ENCODE results near the gene PA2G4. TPM values are rescaled to one million over a fixed set of nuclear protein-coding genes. Genes with fewer than 3 reads are reported as not detected.
A peak's percentile ranks its signal among the peaks of the same experiment; 100 is the strongest.

PA2G4 gene
- total RNA-seq, 1 experiment from 2014 or later = 406 TPM

GRCh38 chr12:56157201-56158028 lies 53.1 kb downstream of the PA2G4 start:
- H3K27me3 ChIP-seq (ENCODE audit: low read length) = no peaks in the 10 kb centered on the region
- peak; percentile 45 for ATAC-seq
- H3K9me3 ChIP-seq (ENCODE audit: low read length) = no peaks in the 10 kb centered on the region
- intact Hi-C loops (cut with micrococcal nuclease) = loop anchor here (1.0 to 5.0 kb wide), 3 partner anchors 31 to 40 kb away; partner anchors contain the start of genes RPL41, SMARCC2 and ZC3H10
- peak overlapping the region; percentile 80 for H2AFZ ChIP-seq (ENCODE audit: low read length)
- TF ChIP-seq EZH2phosphoT487 (IDR thresholded peaks at IDR 0.05; ENCODE audit: borderline replicate concordance, low read length) (no peak), CTCF (conservative IDR thresholded peaks at IDR 0.05; ENCODE audit: low read depth, low read length) (peak; percentile 66)
- H3K79me2 ChIP-seq (ENCODE audit: low read length) = peaks cover 50% of the 10 kb centered on the region
- CTCF ChIA-PET = interaction anchor here (0.7 kb wide), 1 partner anchor 29 kb away, joined by 3 read pairs; the partner anchor contains the start of gene ESYT1
- no peaks in the 10 kb centered on the region for H3K9me2 ChIP-seq (replicated peaks; ENCODE audit: low read length)
- peaks cover 34% of the 10 kb centered on the region for H4K20me1 ChIP-seq (ENCODE audit: low read length)
- POLR2A ChIA-PET (ENCODE audit: unreplicated experiment) = interaction anchor here (1.8 kb wide), 1 partner anchor 30 kb away, joined by 4 read pairs; the partner anchor contains the start of gene ESYT1
- peak overlapping the region; percentile 73 for H3K27ac ChIP-seq (ENCODE audit: low read length)
- peak overlapping the region; percentile 87 for H3K4me2 ChIP-seq (ENCODE audit: low read length)
- H3K36me3 ChIP-seq (ENCODE audit: low read depth, low read length) = peaks cover 32% of the 10 kb centered on the region
- H3K4me3 ChIP-seq (ENCODE audit: low read length) = peak overlapping the region; percentile 69
- H3K4me1 ChIP-seq (ENCODE audit: insufficient read depth, low read length) = peaks cover 32% of the 10 kb centered on the region
- peak; percentile 74 for DNase-seq
- BruUV-seq (replicated peaks) = no TSS peak
- peaks cover 4% of the 10 kb centered on the region for H3F3A ChIP-seq (ENCODE audit: low read length, unreplicated experiment)
- peak overlapping the region; percentile 65 for H3K9ac ChIP-seq (ENCODE audit: low read length)

- Histone ChIP-seq H4K20me1 (ENCODE audit: low read length) (peaks cover 34% of the 10 kb centered on the region), H3K4me1 (ENCODE audit: insufficient read depth, low read length) (peaks cover 28% of the 10 kb centered on the region), H3K27me3 (ENCODE audit: low read length) (no peaks in the 10 kb centered on the region), H3K9ac (ENCODE audit: low read length) (peak within 1 kb of the TSS; percentile 90), H3K9me3 (ENCODE audit: low read length) (no peaks in the 10 kb centered on the region), H2AFZ (ENCODE audit: low read length) (peak within 1 kb of the TSS; percentile 80), H3K4me2 (ENCODE audit: low read length) (peak within 1 kb of the TSS; percentile 97), H3K27ac (ENCODE audit: low read length) (peak within 1 kb of the TSS; percentile 73), H3K4me3 (ENCODE audit: low read length) (peak within 1 kb of the TSS; percentile 76), H3K36me3 (ENCODE audit: low read depth, low read length) (peaks cover 40% of the 10 kb centered on the region), H3F3A (ENCODE audit: low read length, unreplicated experiment) (peaks cover 5% of the 10 kb centered on the region), H3K79me2 (ENCODE audit: low read length) (peaks cover 41% of the 10 kb centered on the region), H3K9me2 (replicated peaks; ENCODE audit: low read length) (no peaks in the 10 kb centered on the region)
- CTCF ChIA-PET = interaction anchor here (0.8 to 0.9 kb wide), 2 partner anchors 30 to 40 kb away, joined by 3 read pairs; partner anchors contain the start of gene ZC3H10
- ATAC-seq = peak; percentile 76
- intact Hi-C loops (cut with micrococcal nuclease) = loop anchor here (1.0 to 5.0 kb wide), 3 partner anchors 31 to 41 kb away; partner anchors contain the start of genes RPL41, SMARCC2 and ZC3H10
- TSS peak; percentile 55 for BruUV-seq (replicated peaks)
- DNase-seq = peak; percentile 99
- POLR2A ChIA-PET (ENCODE audit: unreplicated experiment) = interaction anchor here (0.5 to 1.8 kb wide), 3 partner anchors 29 to 40 kb away, joined by 4 to 6 read pairs (median 4); partner anchors contain the start of genes ESYT1 and ZC3H10
- TF ChIP-seq EZH2 (IDR thresholded peaks at IDR 0.05; ENCODE audit: low read length, unreplicated experiment) (no peak), CTCF (conservative IDR thresholded peaks at IDR 0.05; ENCODE audit: low read depth, low read length) (no peak), EZH2phosphoT487 (IDR thresholded peaks at IDR 0.05; ENCODE audit: borderline replicate concordance, low read length) (no peak)
Measured at GRCh38 chr12:56158029-56158925, 53.9 kb downstream of the PA2G4 start, which contains the start of gene MYL6. Gene MYL6 (plus strand): TSS chr12:56158359. CDS start chr12:56158402, 43 bp downstream.

Data from PC-3 (cell line).